ENCODE measurements around the gene THRAP3. TPM values are rescaled to one million over a fixed set of nuclear protein-coding genes. Genes with fewer than 3 reads are reported as not detected.

The THRAP3 gene
- total and polyA plus RNA-seq, 2 of the 8 experiments (the other 6 are each of a cell fraction or from before 2014, with no cell fraction given): 40.2 to 183 TPM

GRCh38 chr1:36329817-36330216, 105.6 kb downstream of the THRAP3 start:
- POLR2A ChIA-PET (ENCODE audit: partially characterized antibody): interaction anchor here (0.9 to 1.5 kb wide), 3 partner anchors 12 to 57 kb away, joined by 3 to 5 read pairs (median 4); no protein-coding TSS in a partner anchor
- 86% methylated on average over 9 of the region's 9 CpGs; no CpG with 5 or more reads in 1 of the 2 experiments for WGBS, 2 experiments (ENCODE audit: extremely low coverage in 1 of 2, insufficient coverage in 1 of 2, insufficient read length in 1 of 2, insufficient replicate concordance in 2 of 2, low coverage in 1 of 2, low lambda C conversion rate in 2 of 2, missing lambda C conversion rate in 1 of 2)
- H4K91ac ChIP-seq (replicated peaks; ENCODE audit: insufficient read length, low read length): no peak overlapping the region

More at GRCh38 chr1:36329817-36330216, 105.6 kb downstream of the THRAP3 start:
- H2BK12ac ChIP-seq (ENCODE audit: low read depth, low read length): no peak overlapping the region
- no peak overlapping the region for H3K4me3 ChIP-seq (ENCODE audit: extremely low read depth in 1 of 4, insufficient read depth in 2 of 4, low read depth in 3 of 4, low read length in 4 of 4)
- H3K79me2 ChIP-seq (ENCODE audit: control insufficient read depth in 1 of 2, insufficient read depth in 2 of 2, low read length in 2 of 2): no peaks in the 10 kb centered on the region
- TF ChIP-seq CHD2 (IDR thresholded peaks at IDR 0.05; ENCODE audit: low read length) (no peak), KDM4A (IDR thresholded peaks at IDR 0.05; ENCODE audit: low read depth, low read length, severe bottlenecking) (no peak), MAFK (IDR thresholded peaks at IDR 0.05; ENCODE audit: low read depth, low read length) (no peak), ASH2L (IDR thresholded peaks at IDR 0.05; ENCODE audit: low read length) (no peak), NANOG (IDR thresholded peaks at IDR 0.05; ENCODE audit: insufficient read depth, low read depth, low read length, poor library complexity, severe bottlenecking) (no peak), JUND (IDR thresholded peaks at IDR 0.05; ENCODE audit: low read length) (no peak)
- H2BK15ac ChIP-seq (ENCODE audit: low read length): no peak overlapping the region
- H3K56ac ChIP-seq (replicated peaks; ENCODE audit: insufficient read length, low read depth, low read length): no peak overlapping the region
- no peak overlapping the region for H3K4ac ChIP-seq (replicated peaks; ENCODE audit: insufficient read length, low read depth, low read length)
- no peak overlapping the region for H3K23ac ChIP-seq (ENCODE audit: insufficient read length)
- no peak for FAIRE-seq
- H2BK5ac ChIP-seq (ENCODE audit: low read depth, low read length): no peak overlapping the region
- H3K14ac ChIP-seq (ENCODE audit: insufficient read length): no peak overlapping the region
- no peak overlapping the region for H4K5ac ChIP-seq (ENCODE audit: insufficient read length, low read depth, low read length)
- no peak overlapping the region for H2AFZ ChIP-seq (ENCODE audit: low read length)
- H3K36me3 ChIP-seq (ENCODE audit: control insufficient read depth in 2 of 4, insufficient read depth in 4 of 4, low read length in 3 of 4): no peaks in the 10 kb centered on the region
- H2BK20ac ChIP-seq (ENCODE audit: low read length): no peak overlapping the region
- no peak overlapping the region for H2AK5ac ChIP-seq (ENCODE audit: low read depth, low read length)
- H3K27me3 ChIP-seq (replicated peaks in 1 of 4; ENCODE audit: control insufficient read depth in 3 of 4, extremely low read depth in 1 of 4, insufficient read depth in 3 of 4, low read length in 3 of 4): peaks cover 0 to 6% (median under 1%) of the 10 kb centered on the region in 4 experiments; a peak in 3 of 7 replicates
- no peaks in the 10 kb centered on the region for H3K9me3 ChIP-seq (ENCODE audit: insufficient read depth in 2 of 2, low read depth in 1 of 2, low read length in 1 of 2)
- DNase-seq (ENCODE audit: low read depth in 1 of 2, low spot score in 2 of 2): no peak
- peaks cover 4% of the 10 kb centered on the region; the same call in 1 of the 2 replicates for H3K23me2 ChIP-seq (ENCODE audit: low read depth, low read length)
- H2BK120ac ChIP-seq (replicated peaks; ENCODE audit: low read depth, low read length): no peak overlapping the region
- H3K4me1 ChIP-seq (replicated peaks in 1 of 4; ENCODE audit: control insufficient read depth in 3 of 4, insufficient read depth in 4 of 4, low read length in 3 of 4): no peaks in the 10 kb centered on the region
- H3K4me2 ChIP-seq (ENCODE audit: insufficient read depth in 1 of 2, low read depth in 2 of 2, low read length in 2 of 2): no peak overlapping the region
- CTCF ChIA-PET (ENCODE audit: partially characterized antibody): interaction anchor here (1.7 to 2.4 kb wide), 2 partner anchors 23 to 39 kb away, joined by 5 read pairs; partner anchors contain the start of gene SH3D21
- H3K27ac ChIP-seq (ENCODE audit: low read depth, low read length): no peak overlapping the region
- H3K9ac ChIP-seq (replicated peaks in 1 of 4; ENCODE audit: extremely low read depth in 1 of 4, low read depth in 3 of 4, low read length in 3 of 4): no peak overlapping the region
- H4K8ac ChIP-seq (ENCODE audit: extremely low read depth, insufficient read depth, low read length): no peak overlapping the region
- H3K18ac ChIP-seq (ENCODE audit: extremely low read depth, low read length): no peak overlapping the region
- no peaks in the 10 kb centered on the region; the same call in 1 of the 2 replicates for H3K79me1 ChIP-seq (ENCODE audit: low read depth, low read length)
- no peaks in the 10 kb centered on the region for H4K20me1 ChIP-seq (replicated peaks in 1 of 2; ENCODE audit: control insufficient read depth in 1 of 2, insufficient read depth in 2 of 2, low read length in 2 of 2)

All from H1 (cell line).